ENCODE measurements around the gene DHDH. TPM values are rescaled to one million over a fixed set of nuclear protein-coding genes. Genes with fewer than 3 reads are reported as not detected.

The DHDH gene
- total and polyA plus RNA-seq, 2 of the 13 experiments (the other 11 are each of a cell fraction or from before 2014, with no cell fraction given), result 0.13 to 0.91 TPM

GRCh38 chr19:48907671-48908070, 25.8 kb upstream of the DHDH start (continued):
- TF ChIP-seq ZBTB46 (CRISPR knock-in tag; IDR thresholded peaks at IDR 0.05; ENCODE audit: borderline replicate concordance), result no peak
- TF ChIP-seq XBP1 (CRISPR knock-in tag; IDR thresholded peaks at IDR 0.05), result no peak
- peak; percentile 41; the same call in 1 of the 2 replicates for TF ChIP-seq MEIS2 (CRISPR knock-in tag; IDR thresholded peaks at IDR 0.05)
- no peak for TF ChIP-seq ZNF20 (CRISPR knock-in tag; IDR thresholded peaks at IDR 0.05)
- no peak for TF ChIP-seq TGIF2 (CRISPR knock-in tag; IDR thresholded peaks at IDR 0.05)
- TF ChIP-seq SOX13 (IDR thresholded peaks at IDR 0.05), result peak; percentile 56
- TF ChIP-seq SOX13 (CRISPR knock-in tag; conservative IDR thresholded peaks at IDR 0.05 in 1 of 2, IDR thresholded peaks at IDR 0.05 in 1 of 2), result peak in 1 of 2 experiments; percentile 78; a peak in 2 of 4 replicates
- TF ChIP-seq NFKB2 (CRISPR knock-in tag; IDR thresholded peaks at IDR 0.05; ENCODE audit: borderline replicate concordance), result no peak
- TF ChIP-seq FOXA1 (IDR thresholded peaks at IDR 0.05), result no peak
- no peak for TF ChIP-seq FOXA1 (CRISPR knock-in tag; IDR thresholded peaks at IDR 0.05)
- TF ChIP-seq ZNF703 (CRISPR knock-in tag; IDR thresholded peaks at IDR 0.05; ENCODE audit: borderline replicate concordance), result no peak
- TF ChIP-seq TRAFD1 (CRISPR knock-in tag; IDR thresholded peaks at IDR 0.05; ENCODE audit: borderline replicate concordance), result peak; percentile 28; the same call in 1 of the 2 replicates
- TF ChIP-seq JUN (CRISPR knock-in tag; IDR thresholded peaks at IDR 0.05), result no peak
- TF ChIP-seq DMAP1 (CRISPR knock-in tag; IDR thresholded peaks at IDR 0.05), result peak; percentile 87
- TF ChIP-seq TERF1 (CRISPR knock-in tag; IDR thresholded peaks at IDR 0.05), result no peak
- 0 out of 2 replicates have a peak, but pooled peaks have one; percentile 25 for TF ChIP-seq TARDBP (CRISPR knock-in tag; IDR thresholded peaks at IDR 0.05)
- no peak for TF ChIP-seq ATRX (CRISPR knock-in tag; IDR thresholded peaks at IDR 0.05; ENCODE audit: borderline replicate concordance)
- TF ChIP-seq TAF1 (CRISPR knock-in tag; IDR thresholded peaks at IDR 0.05), result 0 out of 2 replicates have a peak, but pooled peaks have one; percentile 23
- no peak for TF ChIP-seq MYNN (CRISPR knock-in tag; IDR thresholded peaks at IDR 0.05; ENCODE audit: low read depth)
- no peak for TF ChIP-seq HIVEP1 (CRISPR knock-in tag; IDR thresholded peaks at IDR 0.05)
- no peak for TF ChIP-seq HES4 (CRISPR knock-in tag; IDR thresholded peaks at IDR 0.05; ENCODE audit: borderline replicate concordance)
- TF ChIP-seq MTA3 (CRISPR knock-in tag; IDR thresholded peaks at IDR 0.05), result no peak
- TF ChIP-seq BHLHE40 (IDR thresholded peaks at IDR 0.05; ENCODE audit: low read length), result peak; percentile 75
- TF ChIP-seq IRX3 (CRISPR knock-in tag; IDR thresholded peaks at IDR 0.05; ENCODE audit: borderline replicate concordance, low read depth), result no peak
- peak; percentile 85 for TF ChIP-seq SOX5 (CRISPR knock-in tag; IDR thresholded peaks at IDR 0.05; ENCODE audit: borderline replicate concordance)
- TF ChIP-seq THAP7 (CRISPR knock-in tag; IDR thresholded peaks at IDR 0.05), result no peak; the same call in 1 of the 2 replicates
- no peak for TF ChIP-seq MTERF4 (CRISPR knock-in tag; IDR thresholded peaks at IDR 0.05)
